Fibroblast of skin of left quadriceps (primary cell): Measurements from ENCODE around the gene SDCCAG8.

Experiments used
- DNase-seq, 2 experiments: peaks; one replicate each; pipeline ENCODE4 v3.0.0-alpha.2; 2013; ENCODE audit warnings: low read depth in 2 of 2

Gene SDCCAG8

GRCh38 chr1:243390162-243390791 lies 134.4 kb downstream of the SDCCAG8 start:
- DNase-seq, result no peak

GRCh38 chr1:243391355-243391754 lies 135.5 kb downstream of the SDCCAG8 start:
- no peak for DNase-seq

DNA sequence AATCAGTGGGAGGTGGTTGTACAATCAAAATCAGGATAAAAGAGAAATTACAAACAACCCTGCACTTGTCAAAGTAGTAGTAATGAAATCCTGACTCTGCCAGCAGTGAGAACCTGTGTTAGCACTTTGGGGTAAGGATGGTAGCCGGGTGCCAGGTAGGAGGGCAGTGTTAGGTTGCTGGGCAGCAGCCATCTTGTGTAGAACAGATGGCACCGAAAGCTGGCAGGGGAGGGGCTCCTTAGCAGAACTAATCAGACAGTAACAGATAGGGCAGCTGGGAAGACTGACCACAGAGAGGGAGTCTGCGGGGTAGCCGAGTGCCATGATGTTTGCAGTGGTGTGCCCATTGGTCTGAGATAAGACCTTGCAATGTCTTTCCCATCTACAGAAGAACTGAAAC lies 137.3 kb downstream of the SDCCAG8 start:
- no peak for DNase-seq

DNA sequence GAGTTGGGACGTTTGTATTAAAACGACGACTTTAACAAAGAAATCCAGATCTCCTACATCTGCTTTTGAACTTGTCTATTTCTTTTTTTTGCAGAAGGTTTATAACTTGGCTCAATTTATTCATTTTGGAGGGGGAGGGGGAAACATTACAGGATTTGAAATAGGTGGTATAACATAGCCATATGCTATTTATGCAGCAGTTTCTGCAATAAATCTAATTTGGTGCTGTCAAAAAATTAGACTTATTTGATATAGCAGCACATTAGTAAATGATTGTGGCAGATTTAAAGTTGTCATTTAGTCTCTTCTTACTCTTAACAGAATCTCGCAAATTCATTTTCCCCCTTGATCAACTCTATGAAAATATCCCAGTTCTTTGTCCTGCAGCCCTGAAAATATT lies 138.2 kb downstream of the SDCCAG8 start:
- DNase-seq, result no peak

DNA sequence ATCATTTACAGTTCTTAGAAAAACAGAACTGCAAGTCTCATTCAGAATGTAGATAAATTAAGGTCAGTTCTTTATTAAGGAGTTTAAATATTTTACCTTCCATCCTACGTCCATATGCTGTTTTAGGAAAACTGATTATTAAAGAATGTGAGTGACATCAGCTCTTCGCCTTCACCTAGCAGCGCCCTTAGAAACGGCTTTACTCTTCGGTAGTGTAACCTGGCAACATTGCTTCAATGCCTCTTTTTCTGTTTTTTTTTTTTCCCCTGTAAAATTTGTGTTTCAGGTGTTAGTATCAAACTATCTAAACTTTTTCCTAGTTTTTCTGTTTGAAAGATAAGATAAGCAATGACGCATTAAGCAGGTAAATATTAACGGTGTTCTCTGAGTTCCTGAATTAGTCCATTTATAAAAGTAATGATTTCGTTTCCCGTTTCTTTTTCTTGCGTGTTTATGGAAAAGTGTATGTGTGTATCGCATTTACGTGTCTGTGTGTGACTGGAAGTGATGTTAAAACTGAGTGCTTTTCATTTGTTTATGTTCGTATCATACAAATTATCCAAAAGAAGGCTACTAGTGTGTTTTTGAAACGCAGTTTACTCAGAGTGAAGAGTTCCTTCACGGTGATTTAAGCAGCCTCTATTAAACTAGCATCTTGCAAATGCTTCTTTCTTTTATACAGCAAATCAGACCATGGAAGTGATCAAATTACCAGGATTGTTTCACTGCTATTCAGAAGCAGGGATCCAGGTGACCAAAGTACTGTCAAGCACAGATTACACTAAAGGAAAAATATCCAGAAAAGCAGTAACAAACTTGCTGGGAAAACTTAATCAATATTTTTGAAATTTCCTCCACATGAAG lies 139.0 kb downstream of the SDCCAG8 start:
- no peak for DNase-seq

DNA sequence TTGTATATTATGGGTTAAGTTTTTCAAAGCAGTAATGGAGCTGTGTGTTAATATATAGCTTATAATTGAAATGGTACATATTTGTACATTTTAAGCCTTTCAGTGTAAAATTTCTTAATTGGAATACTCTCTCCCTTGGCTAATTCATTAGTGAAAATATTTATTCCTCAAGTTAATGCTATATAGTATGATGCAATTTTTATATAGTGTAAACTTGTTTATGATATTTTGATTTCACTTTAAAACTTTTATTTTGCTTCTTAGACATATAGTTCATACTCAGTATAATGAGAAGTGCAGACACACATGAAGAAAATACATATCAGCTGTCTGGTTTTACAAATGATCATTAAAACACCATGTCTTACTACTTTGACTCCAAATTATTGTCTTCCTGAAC lies 140.6 kb downstream of the SDCCAG8 start:
- DNase-seq, result no peak

DNA sequence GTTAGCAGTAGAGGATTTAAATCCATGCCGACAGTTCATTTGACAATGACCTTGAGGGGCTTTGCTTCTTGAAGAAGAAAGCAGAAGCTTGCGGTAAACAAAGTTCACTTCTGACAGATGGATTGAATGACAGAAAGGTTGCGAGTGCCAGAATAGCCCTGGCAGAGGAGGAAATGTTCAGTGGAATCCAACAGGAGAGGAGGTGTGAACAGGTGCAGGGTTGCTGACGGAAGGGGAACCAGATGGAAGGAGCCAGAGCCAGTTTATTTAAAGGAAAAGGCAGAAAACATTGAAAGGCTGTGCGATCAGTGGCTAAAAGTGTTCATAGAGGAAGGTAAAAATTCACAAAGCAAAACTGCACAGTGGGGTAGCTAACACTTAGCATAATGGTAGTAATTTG lies 141.0 kb downstream of the SDCCAG8 start:
- DNase-seq, result no peak

GRCh38 chr1:243397613-243398321 lies 141.9 kb downstream of the SDCCAG8 start:
- DNase-seq, result peak in 1 of 2 experiments; percentile 3

DNA sequence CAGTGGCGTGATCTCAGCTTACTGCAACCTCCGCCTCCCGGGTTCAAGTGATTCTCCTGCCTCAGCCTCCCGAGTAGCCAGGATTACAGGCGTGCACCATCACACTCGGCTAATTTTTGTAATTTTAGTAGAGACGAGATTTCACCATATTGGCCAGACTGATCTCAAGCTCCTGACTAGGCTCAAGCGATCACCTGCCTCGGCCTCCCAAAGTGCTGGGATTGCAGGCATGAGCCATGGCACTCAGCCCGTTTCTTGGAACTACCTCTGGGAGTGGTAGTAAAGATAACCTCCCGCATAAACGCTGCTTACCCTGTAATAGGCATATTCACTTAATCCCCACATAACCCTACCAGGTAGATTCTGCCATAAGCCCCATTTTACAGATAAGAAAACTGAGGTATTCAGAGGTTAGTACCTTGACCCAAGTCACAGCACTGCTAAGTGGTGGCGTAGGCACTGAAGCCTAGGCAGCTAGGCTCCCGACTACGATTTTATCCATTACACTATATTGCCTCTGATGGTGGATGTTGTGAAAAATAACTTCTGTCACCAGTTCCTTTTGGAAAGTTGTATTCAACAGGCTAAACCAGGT lies 143.8 kb downstream of the SDCCAG8 start:
- DNase-seq, result no peak

GRCh38 chr1:243402868-243403267 lies 147.0 kb downstream of the SDCCAG8 start:
- no peak for DNase-seq

- DNase-seq, result no peak
Measured at GRCh38 chr1:243406424-243406823, 150.6 kb downstream of the SDCCAG8 start.

DNA sequence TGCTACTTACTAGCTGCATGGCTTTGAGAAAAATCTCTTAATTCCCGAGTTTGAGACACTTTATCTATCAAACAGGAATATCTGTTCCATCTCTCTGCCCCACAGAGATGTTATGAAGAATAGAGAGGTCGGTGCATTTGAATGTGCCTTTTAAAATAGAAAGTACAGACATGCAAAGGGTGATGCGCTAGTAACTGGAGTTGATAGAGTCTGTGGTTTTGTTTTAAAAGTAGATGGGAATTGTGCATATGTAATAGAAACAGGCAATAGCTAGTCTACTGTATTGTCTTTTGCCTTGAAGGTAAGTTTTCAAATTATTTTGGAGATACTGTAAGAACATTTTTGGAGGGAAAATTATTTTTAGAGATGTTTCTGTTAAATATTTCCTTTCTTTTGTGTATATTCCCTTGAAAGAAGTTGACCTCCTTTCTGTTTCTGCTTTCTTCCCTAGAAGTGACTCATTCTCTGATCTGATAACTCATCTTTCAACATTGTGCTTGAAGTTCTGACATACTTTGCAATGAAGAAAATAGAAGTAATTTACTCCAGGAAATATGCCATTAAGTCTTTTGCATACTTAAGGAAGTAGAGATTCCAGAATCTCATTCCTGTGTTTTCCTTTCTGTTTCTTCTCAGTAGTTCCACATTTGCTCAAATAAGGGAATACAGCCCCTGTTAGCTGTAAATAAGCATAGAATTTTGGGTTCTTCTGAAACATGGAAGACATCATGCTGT lies 151.6 kb downstream of the SDCCAG8 start:
- peak; percentile 41 to 46 for DNase-seq

DNA sequence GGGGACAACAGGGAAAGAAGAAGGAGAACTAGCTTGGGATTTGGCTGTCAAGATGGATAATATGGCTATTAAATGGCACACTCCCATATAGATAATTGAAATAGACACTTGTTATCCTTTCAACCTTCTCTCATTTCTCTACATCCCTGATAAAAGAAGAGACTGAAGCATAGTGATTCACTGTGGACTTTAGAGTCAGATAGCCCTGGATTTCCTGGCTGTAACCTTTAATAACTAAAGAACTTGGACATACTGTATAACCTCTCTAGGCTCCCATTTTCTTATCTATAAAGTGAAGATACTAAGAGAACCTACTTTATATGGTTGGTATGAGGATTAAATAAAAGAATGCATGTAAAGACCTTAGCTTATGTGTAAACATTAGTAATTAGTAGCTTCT lies 152.6 kb downstream of the SDCCAG8 start:
- DNase-seq, result no peak

GRCh38 chr1:243409284-243409683 lies 153.4 kb downstream of the SDCCAG8 start:
- DNase-seq, result no peak

- no peak for DNase-seq
Measured at GRCh38 chr1:243411472-243411871, 155.6 kb downstream of the SDCCAG8 start.

- DNase-seq, result no peak
Measured at GRCh38 chr1:243413431-243414151, 157.8 kb downstream of the SDCCAG8 start.

DNA sequence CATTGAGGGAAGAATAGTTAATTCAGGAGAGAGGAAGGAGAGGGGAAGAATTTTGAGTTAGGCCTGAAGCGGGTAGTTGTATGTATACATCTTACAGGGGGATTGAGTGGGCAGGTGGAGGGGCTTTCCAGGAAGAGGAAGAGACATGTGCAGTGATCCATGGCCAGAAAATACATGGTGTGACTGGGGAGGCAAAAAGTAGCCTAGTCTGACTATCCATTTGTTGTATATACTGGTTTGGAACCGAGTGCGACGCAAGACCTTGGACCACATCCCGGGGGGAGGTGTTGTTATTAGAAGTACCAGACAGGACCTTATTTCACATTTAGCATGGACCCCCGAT lies 158.3 kb downstream of the SDCCAG8 start:
- no peak for DNase-seq

DNA sequence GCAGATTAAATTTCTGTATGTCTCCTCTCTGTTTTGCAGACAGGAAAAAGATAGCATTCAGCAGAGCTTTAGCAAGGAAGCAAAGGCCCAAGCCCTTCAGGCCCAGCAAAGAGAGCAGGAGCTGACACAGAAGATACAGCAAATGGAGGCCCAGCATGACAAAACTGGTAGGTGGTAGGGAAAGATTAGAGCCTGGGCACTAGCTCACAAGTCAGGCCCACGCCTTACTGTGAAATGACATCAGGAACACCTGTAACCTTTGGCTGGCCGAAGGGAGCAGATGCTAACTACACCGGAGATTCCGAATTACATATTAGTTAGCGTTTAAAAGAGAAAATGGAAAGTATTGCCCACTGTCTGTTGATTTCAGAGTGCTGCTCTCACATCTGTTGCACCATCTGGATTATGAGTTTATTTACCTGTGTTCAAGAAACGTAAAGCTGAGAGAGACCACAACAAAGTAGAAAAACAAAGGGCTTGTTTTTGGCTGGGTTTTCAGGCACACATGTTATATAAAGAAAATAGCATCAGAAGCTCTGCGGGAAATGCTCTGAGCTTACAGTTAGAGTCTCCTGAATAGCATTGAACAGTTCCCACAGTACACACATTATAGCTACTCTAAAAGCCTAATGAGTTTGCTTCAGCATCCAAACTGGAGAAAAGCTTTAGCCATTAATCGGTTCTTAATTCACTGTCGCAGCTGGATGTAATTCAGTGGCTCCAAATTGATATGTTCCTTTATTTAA lies 160.0 kb downstream of the SDCCAG8 start:
- no peak for DNase-seq

DNA sequence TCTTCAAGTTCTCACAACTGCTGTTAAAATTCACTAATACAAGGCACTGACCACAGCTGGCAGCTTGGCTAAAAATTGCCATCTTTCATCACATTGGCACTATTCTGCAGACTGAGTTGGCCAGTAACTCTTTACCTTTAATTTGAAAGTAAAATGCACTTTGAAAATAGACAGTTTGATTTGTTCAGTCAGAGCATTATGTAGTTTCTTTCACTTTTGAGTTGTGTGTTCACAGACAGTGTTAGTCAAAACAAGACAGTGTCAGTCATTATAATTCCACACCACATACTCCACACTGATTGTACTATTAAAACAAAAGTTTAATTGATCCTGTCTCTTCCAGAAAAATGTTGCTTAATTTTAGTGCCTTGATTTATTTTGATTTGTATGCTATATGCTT lies 160.7 kb downstream of the SDCCAG8 start:
- DNase-seq, result no peak
